CD4-positive, alpha-beta T cell (primary cell): Measurements from ENCODE around the gene SLC35G6. TPM values are rescaled to one million over a fixed set of nuclear protein-coding genes. Genes with fewer than 3 reads are reported as not detected.

Experiments
- ATAC-seq: fragments of 200-7000 bp; cut with Tn5 transposase; one replicate; pipeline ENCODE4 v1.10.0; 2022; ENCODE audit warnings: mild to moderate bottlenecking; ENCODE audit not compliant: poor library complexity
- CTCF ChIA-PET: fragments of 350-600 bp; sonication (Branson Sonifier 250); formaldehyde crosslinking; loops from one replicate; lab custom pipeline; 2021; ENCODE audit warnings: antibody characterized with exemption, inconsistent platforms; lab: Charles Lee
- POLR2A ChIA-PET: fragments of 350-600 bp; sonication (Branson Sonifier 250); formaldehyde crosslinking; loops from one replicate; lab custom pipeline; 2021; ENCODE audit warnings: antibody characterized with exemption, inconsistent platforms; lab: Charles Lee
- DNase-seq, 14 experiments: peaks; one replicate each; pipeline ENCODE4 v3.0.0-alpha.2; 2013 to 2020; ENCODE audit warnings: mixed read lengths in 2 of 14
- H3K27ac ChIP-seq, 2 donors: one replicate each; pipeline versions ENCODE4 v1.5.1 to v1.7.0; 2013; ENCODE audit warnings: low read length in 2 of 2, low read depth in 1 of 2, mild to moderate bottlenecking in 1 of 2
- H3K27me3 ChIP-seq, 2 experiments: 1 replicate in 1 of 2; 2 replicates in 1 of 2; pipeline versions ENCODE4 v1.6.1 to v1.7.0; 2013; ENCODE audit warnings: low read length in 2 of 2, control low read depth in 1 of 2, mild to moderate bottlenecking in 1 of 2, moderate library complexity in 1 of 2; ENCODE audit not compliant: insufficient read depth in 2 of 2, control insufficient read depth in 1 of 2
- H3K36me3 ChIP-seq: one replicate; pipeline ENCODE4 v1.6.1; 2013; ENCODE audit warnings: low read length, control low read depth; ENCODE audit not compliant: insufficient read depth
- H3K4me1 ChIP-seq: one replicate; pipeline ENCODE4 v1.6.1; 2013; ENCODE audit warnings: low read length, control low read depth; ENCODE audit not compliant: insufficient read depth
- H3K4me3 ChIP-seq: one replicate; pipeline ENCODE4 v1.5.1; 2013; ENCODE audit warnings: mild to moderate bottlenecking, low read length, moderate library complexity
- H3K9me3 ChIP-seq, 2 experiments: 1 replicate in 1 of 2; 2 replicates in 1 of 2; pipeline versions ENCODE4 v1.6.1 to v1.7.0; 2013; ENCODE audit warnings: low read length in 2 of 2, mild to moderate bottlenecking in 2 of 2, control low read depth in 1 of 2, moderate library complexity in 1 of 2; ENCODE audit not compliant: control insufficient read depth in 1 of 2, insufficient read depth in 1 of 2
- H3K27ac Mint-ChIP-seq: one replicate; pipeline ENCODE4 v1.8.0; 2020; ENCODE audit warnings: mixed read lengths
- H3K27me3 Mint-ChIP-seq: one replicate; pipeline ENCODE4 v1.8.0; 2021; ENCODE audit warnings: mixed read lengths
- H3K36me3 Mint-ChIP-seq: one replicate; pipeline ENCODE4 v1.8.0; 2021; ENCODE audit warnings: low read depth, mixed read lengths
- H3K4me1 Mint-ChIP-seq: one replicate; pipeline ENCODE4 v1.8.0; 2021; ENCODE audit warnings: low read depth, mixed read lengths
- H3K4me3 Mint-ChIP-seq: one replicate; pipeline ENCODE4 v1.8.0; 2020; ENCODE audit warnings: mild to moderate bottlenecking, mixed read lengths
- H3K9me3 Mint-ChIP-seq: one replicate; pipeline ENCODE4 v1.8.0; 2020; ENCODE audit warnings: mixed read lengths
- intact Hi-C, 2 experiments: fragments of 100-400 bp; cut with DNase I in 1 of 2; cut with micrococcal nuclease in 1 of 2; formaldehyde crosslinking; loops; one replicate each; pipeline versions ENCODE4 v1.15.1 to v1.9.0; 2023 to 2025; cut with DNase I, micrococcal nuclease
- total RNA-seq, 174 experiments: library from RNA in 2 of 174; stranded (reverse) in 2 of 174; gene quantifications; one replicate each; pipeline ENCODE4 v1.2.3 and lab custom pipeline; 2021 to 2026
- TF ChIP-seq, protein P1 (sequence below): fragments of 200-600 bp; IDR thresholded peaks from one replicate; pipeline ENCODE4 v1.8.0; 2022; ENCODE audit warnings: antibody characterized with exemption, mild to moderate bottlenecking

Gene SLC35G6
- total RNA-seq, 2 experiments from 2014 or later, result 0.17 TPM; not detected in 1

DNA sequence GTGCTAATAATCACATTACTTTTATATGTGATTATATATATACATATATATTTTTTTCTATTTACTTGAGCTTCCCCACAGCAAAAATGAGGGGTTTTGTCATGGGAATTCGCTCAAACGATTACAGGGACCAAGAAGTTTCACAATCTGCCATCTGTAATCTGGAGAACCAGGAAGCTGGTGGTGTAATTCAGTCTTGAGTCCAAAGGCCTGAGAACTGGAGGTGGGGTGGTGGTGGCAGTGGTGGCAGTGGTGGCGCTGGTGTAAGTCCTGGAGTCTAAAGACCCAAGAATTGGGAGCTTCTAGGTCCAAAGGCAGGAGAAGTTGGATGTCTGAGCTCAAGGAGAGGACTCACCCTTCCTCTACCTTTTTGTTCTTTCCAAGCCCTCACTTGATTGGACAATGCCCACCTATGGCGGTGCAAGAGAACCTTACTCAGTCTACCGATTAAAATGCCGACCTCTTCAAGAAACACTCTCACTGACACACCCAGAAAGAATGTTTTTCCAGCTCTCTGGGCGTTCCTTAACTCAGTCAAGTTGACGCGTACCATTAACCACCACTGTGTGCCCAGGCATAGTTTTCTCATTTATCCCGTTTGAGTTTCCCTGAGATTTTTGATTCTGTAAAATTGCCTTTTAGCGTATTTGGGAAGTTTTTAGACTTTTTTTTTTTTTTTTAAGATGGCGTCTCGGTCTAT, 34.8 kb downstream of the SLC35G6 start:
- POLR2A ChIA-PET, result interaction anchor here (0.6 to 2.7 kb wide), 2 partner anchors 44 to 59 kb away, joined by 3 to 15 read pairs; no protein-coding TSS in a partner anchor
- H3K9me3 Mint-ChIP-seq, result no peaks in the 10 kb centered on the region
- Histone ChIP-seq H3K4me1 (no peaks in the 10 kb centered on the region), H3K4me3 (no peak overlapping the region), H3K27me3 (no peaks in the 10 kb centered on the region), H3K9me3 (no peaks in the 10 kb centered on the region), H3K27ac (no peak overlapping the region), H3K36me3 (peaks cover 31% of the 10 kb centered on the region)
- DNase-seq (no peak), ATAC-seq (no peak)
- intact Hi-C loops, result loop anchor here in 1 of 2 experiments (10.0 kb wide), 1 partner anchor 169 kb away; the partner anchor contains the start of genes TP53 and WRAP53
- TF ChIP-seq, protein P1, sequence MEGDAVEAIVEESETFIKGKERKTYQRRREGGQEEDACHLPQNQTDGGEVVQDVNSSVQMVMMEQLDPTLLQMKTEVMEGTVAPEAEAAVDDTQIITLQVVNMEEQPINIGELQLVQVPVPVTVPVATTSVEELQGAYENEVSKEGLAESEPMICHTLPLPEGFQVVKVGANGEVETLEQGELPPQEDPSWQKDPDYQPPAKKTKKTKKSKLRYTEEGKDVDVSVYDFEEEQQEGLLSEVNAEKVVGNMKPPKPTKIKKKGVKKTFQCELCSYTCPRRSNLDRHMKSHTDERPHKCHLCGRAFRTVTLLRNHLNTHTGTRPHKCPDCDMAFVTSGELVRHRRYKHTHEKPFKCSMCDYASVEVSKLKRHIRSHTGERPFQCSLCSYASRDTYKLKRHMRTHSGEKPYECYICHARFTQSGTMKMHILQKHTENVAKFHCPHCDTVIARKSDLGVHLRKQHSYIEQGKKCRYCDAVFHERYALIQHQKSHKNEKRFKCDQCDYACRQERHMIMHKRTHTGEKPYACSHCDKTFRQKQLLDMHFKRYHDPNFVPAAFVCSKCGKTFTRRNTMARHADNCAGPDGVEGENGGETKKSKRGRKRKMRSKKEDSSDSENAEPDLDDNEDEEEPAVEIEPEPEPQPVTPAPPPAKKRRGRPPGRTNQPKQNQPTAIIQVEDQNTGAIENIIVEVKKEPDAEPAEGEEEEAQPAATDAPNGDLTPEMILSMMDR, result no peak
- peaks cover 38% of the 10 kb centered on the region for H3K36me3 Mint-ChIP-seq
- CTCF ChIA-PET, result interaction anchor here (1.1 to 3.7 kb wide), 4 partner anchors 45 to 160 kb away, joined by 3 to 30 read pairs (median 12); partner anchors contain the start of genes SENP3, SOX15 and TMEM102
- no peaks in the 10 kb centered on the region for H3K4me1 Mint-ChIP-seq
- H3K27ac Mint-ChIP-seq, result no peak overlapping the region
- H3K4me3 Mint-ChIP-seq, result no peak overlapping the region
- H3K27me3 Mint-ChIP-seq, result no peaks in the 10 kb centered on the region

DNA sequence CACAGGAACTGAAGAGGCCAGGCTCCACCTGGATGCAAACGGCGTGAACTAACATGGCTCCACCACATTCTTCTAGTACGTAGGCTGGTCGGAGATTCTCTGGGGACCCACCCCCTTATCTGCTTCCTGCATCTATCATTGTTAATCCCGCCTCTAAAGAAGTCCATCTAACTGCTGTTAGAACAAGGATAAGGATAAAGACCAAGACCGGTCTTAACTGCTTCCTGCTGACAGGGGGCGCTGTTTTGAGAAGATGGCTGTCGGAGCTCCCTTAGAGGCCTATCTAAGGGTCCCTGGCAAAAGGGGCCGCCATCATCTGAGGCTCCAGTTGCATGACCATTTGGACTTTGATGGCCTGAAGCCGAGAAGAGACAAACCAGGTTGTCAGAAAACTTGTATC, 41.8 kb downstream of the SLC35G6 start:
- H3K9me3 Mint-ChIP-seq, result no peaks in the 10 kb centered on the region
- no peak overlapping the region for H3K4me3 ChIP-seq
- ATAC-seq (peak; percentile 49), DNase-seq (peak in 13 of 14 experiments; percentile 21 to 76 (median 43))
- no peaks in the 10 kb centered on the region for H3K4me1 ChIP-seq
- H3K4me3 Mint-ChIP-seq, result no peak overlapping the region
- no peak overlapping the region for H3K27ac Mint-ChIP-seq
- intact Hi-C loops, result loop anchor here in 1 of 2 experiments (1.0 kb wide), 1 partner anchor 38 kb away; the partner anchor contains the start of gene SENP3
- H3K36me3 ChIP-seq, result no peaks in the 10 kb centered on the region
- no peak overlapping the region for H3K27ac ChIP-seq
- POLR2A ChIA-PET, result interaction anchor here (1.0 kb wide), 2 partner anchors 38 to 80 kb away, joined by 5 to 8 read pairs; partner anchors contain the start of gene SENP3
- no peaks in the 10 kb centered on the region for H3K27me3 ChIP-seq
- CTCF ChIA-PET, result interaction anchor here (0.6 to 1.6 kb wide), 7 partner anchors 9 to 74 kb away, joined by 3 to 14 read pairs (median 4); partner anchors contain the start of genes SENP3 and SOX15
- peaks cover 0 to 7% of the 10 kb centered on the region in 2 experiments for H3K9me3 ChIP-seq
- TF ChIP-seq, protein P1, result peak; percentile 59
- no peaks in the 10 kb centered on the region for H3K27me3 Mint-ChIP-seq
- peaks cover 5% of the 10 kb centered on the region for H3K4me1 Mint-ChIP-seq
- no peaks in the 10 kb centered on the region for H3K36me3 Mint-ChIP-seq

DNA sequence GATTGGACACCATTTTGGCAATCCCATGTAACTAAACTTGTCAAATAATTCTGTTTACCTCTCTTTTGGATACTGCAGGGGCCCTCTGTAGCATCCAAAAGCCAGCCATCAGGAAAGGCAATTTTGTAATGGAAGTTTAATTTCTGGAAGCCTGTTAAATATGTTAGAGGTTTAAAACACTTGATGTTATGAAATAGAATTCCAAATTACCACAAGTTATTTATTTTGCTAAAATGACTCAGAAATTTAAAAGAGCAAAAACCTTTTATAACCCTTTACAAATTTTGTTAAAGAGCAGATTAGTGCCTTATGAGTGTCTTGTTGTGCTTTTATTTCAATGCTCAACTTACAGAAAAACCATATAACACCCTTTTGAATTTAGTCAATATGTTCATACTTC, 47.6 kb downstream of the SLC35G6 start:
- no peaks in the 10 kb centered on the region for H3K4me1 Mint-ChIP-seq
- H3K27me3 Mint-ChIP-seq, result no peaks in the 10 kb centered on the region
- TF ChIP-seq, protein P1, result no peak
- no peak overlapping the region for H3K27ac Mint-ChIP-seq
- H3K4me3 Mint-ChIP-seq, result no peak overlapping the region
- no peaks in the 10 kb centered on the region for H3K27me3 ChIP-seq
- H3K9me3 ChIP-seq, result peaks cover 5 to 9% of the 10 kb centered on the region in 2 experiments
- POLR2A ChIA-PET, result no interaction called here
- peaks cover 3% of the 10 kb centered on the region for H3K9me3 Mint-ChIP-seq
- no peak overlapping the region for H3K27ac ChIP-seq
- no peak overlapping the region for H3K4me3 ChIP-seq
- CTCF ChIA-PET, result no interaction called here
- DNase-seq (no peak), ATAC-seq (no peak)
- H3K36me3 ChIP-seq, result no peaks in the 10 kb centered on the region
- H3K4me1 ChIP-seq, result no peaks in the 10 kb centered on the region
- H3K36me3 Mint-ChIP-seq, result peaks cover 4% of the 10 kb centered on the region
- intact Hi-C loops, result no loop called here
